Cardiac fibroblast (primary cell): ENCODE measurements around the gene PIEZO2.

Source experiments
- DNase-seq, 2 donors: peaks; one replicate each; pipeline versions ENCODE4 v3.0.0 to v3.0.0-alpha.2; 2010; ENCODE audit warnings: low read depth in 2 of 2
- H3K4me3 ChIP-seq, 2 donors: replicated peaks in 1 of 2; 1 replicate in 1 of 2; 2 replicates in 1 of 2; pipeline ENCODE4 v1.5.1; 2011; ENCODE audit warnings: low read depth in 2 of 2, low read length in 2 of 2, mild to moderate bottlenecking in 2 of 2, moderate library complexity in 1 of 2
- TF ChIP-seq, protein P1 (sequence below): IDR thresholded peaks from one replicate; pipeline ENCODE4 v1.5.1; 2011; ENCODE audit warnings: low read depth, mild to moderate bottlenecking, low read length, inconsistent platforms

Gene PIEZO2

GRCh38 chr18:10681581-10682367 is 467.6 kb downstream of the PIEZO2 start:
- TF ChIP-seq, protein P1, sequence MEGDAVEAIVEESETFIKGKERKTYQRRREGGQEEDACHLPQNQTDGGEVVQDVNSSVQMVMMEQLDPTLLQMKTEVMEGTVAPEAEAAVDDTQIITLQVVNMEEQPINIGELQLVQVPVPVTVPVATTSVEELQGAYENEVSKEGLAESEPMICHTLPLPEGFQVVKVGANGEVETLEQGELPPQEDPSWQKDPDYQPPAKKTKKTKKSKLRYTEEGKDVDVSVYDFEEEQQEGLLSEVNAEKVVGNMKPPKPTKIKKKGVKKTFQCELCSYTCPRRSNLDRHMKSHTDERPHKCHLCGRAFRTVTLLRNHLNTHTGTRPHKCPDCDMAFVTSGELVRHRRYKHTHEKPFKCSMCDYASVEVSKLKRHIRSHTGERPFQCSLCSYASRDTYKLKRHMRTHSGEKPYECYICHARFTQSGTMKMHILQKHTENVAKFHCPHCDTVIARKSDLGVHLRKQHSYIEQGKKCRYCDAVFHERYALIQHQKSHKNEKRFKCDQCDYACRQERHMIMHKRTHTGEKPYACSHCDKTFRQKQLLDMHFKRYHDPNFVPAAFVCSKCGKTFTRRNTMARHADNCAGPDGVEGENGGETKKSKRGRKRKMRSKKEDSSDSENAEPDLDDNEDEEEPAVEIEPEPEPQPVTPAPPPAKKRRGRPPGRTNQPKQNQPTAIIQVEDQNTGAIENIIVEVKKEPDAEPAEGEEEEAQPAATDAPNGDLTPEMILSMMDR = no peak
- DNase-seq = no peak
- H3K4me3 ChIP-seq = no peak overlapping the region

DNA sequence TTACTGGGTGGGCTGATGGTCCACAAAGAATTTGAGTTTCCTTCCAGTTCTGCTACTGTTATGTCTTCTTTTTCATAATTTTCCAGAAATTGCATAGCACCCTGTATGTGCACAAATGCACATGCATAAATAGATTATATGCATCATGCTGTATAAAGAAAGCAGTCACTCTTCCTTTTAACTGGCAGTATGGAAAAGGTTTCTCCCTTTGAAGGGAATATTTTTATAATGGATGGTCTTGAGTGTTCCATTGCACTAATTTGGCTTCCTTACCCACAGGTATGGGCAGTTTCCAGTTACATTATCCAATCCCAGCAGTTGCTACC is 469.1 kb downstream of the PIEZO2 start:
- DNase-seq = no peak
- TF ChIP-seq, protein P1 = no peak
- H3K4me3 ChIP-seq = no peak overlapping the region

- no peak overlapping the region for H3K4me3 ChIP-seq
- no peak for DNase-seq
- TF ChIP-seq, protein P1 = no peak
Observed at GRCh38 chr18:10679557-10680270, 469.7 kb downstream of the PIEZO2 start.

- H3K4me3 ChIP-seq = no peak overlapping the region
- DNase-seq = no peak
- TF ChIP-seq, protein P1 = no peak
Observed at GRCh38 chr18:10671441-10671840, 477.9 kb downstream of the PIEZO2 start.

GRCh38 chr18:10670856-10671255 is 478.5 kb downstream of the PIEZO2 start:
- H3K4me3 ChIP-seq = no peak overlapping the region
- DNase-seq = no peak
- TF ChIP-seq, protein P1 = no peak

DNA sequence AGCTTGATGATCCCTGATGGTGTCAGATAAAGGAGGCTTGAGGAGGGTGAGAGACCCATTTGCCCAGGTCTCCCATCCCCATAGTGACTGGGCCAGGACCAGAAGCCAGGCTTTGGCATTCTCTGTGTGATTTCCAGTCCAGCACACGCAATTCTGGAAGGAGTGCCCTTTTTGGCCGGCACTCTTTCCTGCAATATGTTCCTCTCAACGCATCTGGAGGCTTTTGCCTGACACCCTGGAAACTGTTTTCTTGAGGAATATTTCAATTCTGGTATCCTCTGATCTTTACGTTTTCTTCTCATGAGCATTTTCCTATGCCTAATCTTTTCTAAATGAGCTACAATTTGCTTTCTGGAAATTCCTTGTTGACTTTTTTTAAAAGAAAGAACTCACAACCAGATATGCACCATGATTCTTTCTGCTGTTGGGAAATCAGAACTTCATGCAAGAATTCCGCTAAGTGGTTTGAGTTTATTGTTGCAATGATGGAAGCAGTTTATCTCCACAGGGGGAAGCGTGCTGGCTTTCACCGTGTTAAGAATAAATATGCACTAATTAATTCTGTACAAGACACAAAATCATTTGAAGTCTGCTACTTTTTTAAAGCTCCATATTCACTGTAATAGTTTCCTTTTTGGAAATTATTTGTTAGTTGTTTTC is 479.8 kb downstream of the PIEZO2 start:
- DNase-seq = no peak
- H3K4me3 ChIP-seq = no peak overlapping the region
- TF ChIP-seq, protein P1 = no peak
